GM19438 (cell line): Measurements from ENCODE around the gene TLK2.

Experiments
- ATAC-seq: cut with Tn5 transposase; IDR thresholded peaks from one replicate; pipeline ENCODE4 v1.9.1; 2021; ENCODE audit warnings: low read depth; ENCODE audit not compliant: unreplicated experiment

TLK2 gene

DNA sequence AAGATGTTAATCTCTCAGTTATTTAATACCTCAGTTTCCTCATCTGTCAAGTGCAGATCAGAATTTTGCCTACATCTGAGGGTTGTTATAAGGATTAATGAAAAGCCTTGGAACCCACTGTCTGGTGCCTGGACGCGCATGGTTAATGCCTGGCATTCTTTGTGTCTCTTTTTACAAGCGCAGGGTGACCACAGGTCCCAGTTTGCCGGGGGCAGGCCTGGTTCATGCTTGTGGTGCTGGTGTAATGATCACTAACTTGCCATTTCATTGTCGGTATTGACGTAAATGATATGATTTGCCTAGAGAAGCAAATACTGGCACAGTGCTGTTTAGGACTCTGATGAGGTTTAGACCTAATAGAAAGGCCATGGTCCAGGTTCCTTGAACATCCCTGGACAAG is 172.0 kb downstream of the TLK2 start:
- ATAC-seq = no peak

DNA sequence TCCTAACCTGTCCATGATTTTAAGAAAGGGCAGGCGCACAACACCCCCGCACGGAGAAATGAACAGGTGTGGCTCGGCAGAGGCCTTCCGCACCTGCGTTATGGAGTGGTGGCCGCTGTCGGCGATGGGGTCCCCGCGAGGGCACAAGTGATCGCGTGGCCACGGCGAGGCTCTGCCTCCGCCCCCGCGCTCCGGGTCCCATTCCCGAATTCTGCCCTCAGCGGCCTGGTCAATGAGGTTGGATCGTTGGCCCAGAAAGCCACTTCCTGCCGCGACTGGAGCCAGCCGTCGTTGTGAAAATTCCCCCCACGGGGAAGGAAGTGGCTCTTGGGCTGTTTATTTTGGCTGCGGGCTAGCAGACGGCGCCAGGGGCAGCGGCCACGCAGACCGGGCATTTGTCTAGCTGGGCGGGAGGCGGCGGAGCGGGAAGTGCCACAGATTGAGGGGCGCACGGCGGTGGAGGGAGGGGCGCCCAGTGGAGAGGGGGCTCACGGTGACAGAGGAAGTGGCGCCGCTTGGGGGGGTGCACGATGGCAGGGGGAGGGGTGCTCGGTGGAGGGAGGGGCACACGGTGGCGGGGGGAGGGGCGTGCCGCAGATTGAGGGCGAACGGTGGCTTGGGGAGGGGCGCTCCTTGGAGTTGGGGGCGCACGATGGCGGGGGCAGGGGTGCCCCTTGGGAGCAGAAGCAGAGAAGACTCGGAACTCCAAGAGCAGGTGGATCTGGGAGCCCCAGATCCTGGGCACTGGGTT is 173.8 kb downstream of the TLK2 start:
- no peak for ATAC-seq

DNA sequence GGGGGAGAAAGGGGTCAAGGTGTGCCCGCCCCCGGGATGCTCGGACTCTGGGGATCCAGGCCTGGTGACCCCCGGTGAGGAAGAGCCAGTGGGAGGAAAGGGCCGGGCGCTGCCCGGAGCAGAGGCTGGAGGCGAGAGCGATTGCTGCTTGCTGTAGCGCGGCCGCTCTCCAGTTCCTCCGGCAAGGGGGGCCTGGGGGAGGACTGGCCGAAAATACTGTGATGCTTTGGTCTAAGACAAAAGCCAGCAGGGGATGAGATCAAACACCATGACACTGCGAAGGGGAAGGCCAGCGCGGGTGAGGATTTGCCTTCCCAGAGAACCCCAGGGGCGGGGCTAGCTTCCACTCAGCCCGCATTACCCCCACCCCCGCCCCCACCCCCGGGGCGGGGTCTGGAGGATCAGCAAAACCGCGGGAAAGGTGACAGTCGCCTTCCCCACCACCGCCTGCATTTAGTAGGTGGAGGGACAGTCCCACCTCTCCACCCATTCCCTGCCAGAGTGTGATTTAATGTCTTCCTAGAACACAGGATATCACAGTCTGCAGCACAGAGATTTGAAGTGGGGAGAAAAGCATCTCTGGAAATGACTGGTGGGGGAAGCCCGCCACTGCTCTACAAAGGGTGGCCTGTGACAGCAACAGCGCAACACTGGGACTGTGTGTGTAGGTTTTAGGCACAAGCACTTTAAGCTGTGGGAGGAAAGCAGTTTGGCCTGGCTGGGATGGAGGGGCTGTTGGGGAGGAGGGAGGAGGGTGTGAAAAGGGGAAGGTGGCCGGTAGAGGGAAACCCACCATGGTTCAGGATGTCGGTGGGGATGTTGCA is 174.6 kb downstream of the TLK2 start:
- ATAC-seq = peak; percentile 75

DNA sequence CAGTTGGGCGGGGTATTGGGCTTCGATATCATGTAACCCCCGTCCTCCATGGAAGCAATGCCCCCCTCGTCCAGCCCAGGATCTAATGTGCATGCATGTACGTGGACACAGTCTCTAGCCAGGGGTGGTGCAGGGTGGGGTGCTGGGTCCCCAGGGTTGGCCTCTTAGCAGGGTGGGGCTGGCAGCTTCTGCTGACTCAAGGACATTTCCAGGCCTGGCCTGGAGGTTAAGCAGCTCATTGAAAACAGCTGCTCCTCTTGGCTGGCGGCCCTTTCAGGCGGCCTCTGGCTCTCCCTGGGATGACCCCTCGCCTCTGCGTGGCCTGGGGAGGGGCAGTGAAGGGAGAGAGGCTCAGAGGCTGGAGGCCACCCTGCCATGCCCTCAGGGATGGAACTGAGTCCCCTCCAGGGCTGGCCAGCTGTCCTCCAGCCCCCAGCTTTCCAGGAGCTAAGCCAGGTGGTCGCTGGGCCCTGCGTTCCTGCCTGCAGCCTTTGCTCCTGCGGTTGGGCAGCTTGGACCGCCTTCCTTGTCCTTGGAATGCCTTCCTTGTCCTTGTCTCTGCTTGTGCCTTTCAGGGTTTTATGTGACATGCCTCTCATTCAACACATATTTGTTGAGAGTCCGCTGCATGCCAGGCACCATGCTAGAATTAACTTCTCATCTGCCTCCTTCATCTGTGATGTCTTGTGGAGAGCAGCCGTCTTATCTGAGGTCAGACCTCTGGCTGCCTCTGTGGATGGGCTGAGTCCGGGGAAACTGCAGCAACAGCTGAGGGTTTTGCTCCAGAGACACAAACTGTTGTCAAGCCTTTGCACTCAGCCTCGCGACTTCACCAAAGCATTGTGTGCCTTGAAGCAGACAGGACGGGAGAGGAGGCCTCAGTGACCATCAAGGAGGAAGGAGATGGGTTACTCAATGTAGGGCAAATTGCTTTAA is 175.5 kb downstream of the TLK2 start:
- ATAC-seq = no peak

DNA sequence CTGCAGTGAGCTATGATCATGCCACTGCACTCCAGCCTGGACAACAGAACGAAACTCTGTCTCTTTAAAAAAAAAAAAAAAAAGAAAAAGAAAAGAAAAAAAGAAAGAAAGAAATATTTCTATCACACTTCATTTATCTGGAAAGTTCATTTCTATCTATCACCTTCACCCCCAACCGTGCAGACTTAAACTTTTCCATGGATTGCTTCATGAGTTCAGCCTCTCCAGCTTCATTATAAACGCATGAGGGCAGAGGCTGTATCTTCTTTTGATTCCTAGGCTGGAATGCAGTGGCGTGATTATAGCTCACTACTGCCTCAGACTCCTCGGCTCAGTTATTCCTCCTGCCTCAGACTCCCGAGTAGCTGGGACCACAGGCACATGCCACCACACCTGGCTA is 177.0 kb downstream of the TLK2 start:
- no peak for ATAC-seq

DNA sequence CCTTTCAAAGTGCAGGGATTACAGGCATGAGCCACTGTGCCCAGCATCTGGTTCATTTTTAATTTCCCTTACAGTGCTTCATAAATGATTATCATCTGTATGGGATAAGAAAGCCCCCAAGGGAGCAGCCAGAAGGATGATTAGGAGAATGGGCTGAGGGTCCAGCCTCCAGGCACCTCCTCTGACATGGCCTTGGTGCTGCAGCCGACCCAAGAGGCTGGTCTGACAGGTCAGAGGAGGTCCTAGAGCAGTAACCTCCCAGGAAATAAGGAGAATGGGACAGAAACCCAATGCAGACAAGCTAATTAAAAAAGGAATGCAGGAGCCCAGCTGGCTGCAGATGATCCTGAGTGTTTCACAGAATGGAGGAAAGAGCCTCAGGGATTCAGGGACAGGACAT is 177.8 kb downstream of the TLK2 start:
- no peak for ATAC-seq

DNA sequence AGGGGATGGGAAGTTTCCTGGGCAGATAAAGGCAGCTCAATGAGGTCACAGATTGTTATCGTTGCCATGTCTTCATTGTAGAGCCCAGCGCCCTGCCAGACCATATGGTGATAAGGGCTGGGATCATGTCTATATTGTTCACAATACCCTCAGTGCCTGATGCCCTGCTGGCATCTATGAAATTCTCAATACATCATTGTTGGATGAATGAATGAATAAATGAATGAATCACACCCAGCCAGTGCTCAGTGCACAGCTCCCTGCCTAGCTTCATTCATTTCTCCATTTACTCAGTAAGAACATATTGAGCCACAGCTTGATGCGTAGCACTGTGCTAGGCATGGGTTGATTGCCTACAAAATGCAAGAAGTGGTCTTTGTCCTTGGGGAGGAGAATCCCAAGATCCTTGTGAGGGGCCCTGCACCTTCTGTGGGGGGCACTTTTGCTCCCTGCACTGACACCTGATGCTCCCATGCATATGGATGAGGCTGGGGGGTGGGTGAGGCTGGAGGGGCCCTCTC is 178.6 kb downstream of the TLK2 start:
- ATAC-seq = no peak

DNA sequence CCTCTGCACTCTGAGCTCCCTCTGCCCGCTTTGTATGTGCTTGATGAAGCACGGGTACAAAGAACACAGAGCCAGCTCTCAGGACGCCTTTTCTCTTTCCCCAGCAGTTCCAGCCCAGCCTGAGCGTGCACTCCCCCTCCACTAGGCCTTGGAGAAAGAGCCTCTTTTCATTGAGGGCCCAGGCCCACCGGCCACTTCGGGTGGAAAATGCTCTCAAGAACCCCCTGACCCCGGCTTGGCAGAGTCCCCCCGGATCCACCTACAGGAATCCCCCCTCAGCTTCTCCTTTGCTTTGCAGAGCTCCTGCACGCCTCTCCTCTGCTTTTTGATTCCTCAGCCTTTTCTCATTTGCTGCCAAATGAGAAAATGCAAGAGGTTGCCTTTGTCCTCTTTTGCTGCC is 179.1 kb downstream of the TLK2 start:
- ATAC-seq = no peak

DNA sequence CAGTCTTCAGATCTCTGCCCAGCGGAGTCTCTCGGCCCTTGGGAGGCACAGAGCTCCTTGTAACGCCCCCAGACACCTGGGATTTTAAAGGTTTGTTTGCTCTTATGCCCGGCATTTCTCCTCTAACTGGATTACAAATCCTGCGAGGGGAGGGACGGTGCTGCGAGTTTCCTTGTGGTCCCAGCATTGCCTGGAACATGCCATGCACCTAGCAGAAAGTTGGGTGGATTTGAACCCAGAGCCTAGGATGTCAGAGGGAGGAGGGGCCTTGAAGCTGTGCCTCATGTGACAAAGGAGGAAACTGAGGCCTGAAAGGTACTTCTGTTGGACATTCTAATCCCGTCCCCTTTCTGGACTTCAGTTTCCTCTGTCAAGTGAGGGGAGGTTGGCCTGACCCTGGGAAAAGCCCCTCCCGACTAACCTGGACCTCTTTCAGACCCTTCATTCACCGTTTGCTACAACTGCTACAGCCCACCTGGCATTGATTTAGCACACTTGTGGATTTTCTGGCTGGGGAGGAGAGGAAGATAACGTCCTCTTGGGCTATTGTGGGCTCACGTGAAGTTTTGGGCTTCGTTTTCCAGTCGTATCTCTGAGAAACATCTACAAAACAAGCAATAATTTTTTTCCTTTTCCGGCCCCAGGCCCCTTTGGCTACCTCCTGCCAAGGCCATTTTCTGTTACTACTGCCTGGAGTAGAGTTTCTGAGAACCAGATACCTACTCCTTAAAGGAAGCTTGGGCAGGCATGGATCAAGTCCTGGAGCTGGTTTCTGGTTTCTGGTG is 179.7 kb downstream of the TLK2 start:
- no peak for ATAC-seq

DNA sequence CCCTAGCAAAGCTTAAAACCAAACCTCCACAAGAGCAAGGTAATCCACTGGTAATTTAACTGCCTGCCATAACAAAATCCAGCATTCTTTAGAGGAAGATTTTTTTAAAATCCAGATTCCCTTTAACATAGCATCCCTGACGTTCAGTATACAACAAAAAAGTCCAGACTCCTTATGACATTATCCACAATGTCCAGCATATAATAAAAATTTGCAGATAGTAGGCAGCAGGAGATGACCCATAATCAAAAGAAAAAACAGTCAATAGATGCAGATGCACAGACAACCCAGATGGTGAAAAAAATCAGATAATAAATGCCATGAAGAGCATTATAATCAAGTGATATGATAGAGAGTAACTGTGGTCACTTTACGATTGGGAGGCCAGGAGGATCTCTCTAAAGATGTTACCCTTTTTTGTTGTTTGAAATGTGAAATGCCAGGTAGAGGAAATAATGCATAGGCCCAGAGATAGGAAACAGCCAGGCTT is 182.0 kb downstream of the TLK2 start:
- ATAC-seq = no peak

DNA sequence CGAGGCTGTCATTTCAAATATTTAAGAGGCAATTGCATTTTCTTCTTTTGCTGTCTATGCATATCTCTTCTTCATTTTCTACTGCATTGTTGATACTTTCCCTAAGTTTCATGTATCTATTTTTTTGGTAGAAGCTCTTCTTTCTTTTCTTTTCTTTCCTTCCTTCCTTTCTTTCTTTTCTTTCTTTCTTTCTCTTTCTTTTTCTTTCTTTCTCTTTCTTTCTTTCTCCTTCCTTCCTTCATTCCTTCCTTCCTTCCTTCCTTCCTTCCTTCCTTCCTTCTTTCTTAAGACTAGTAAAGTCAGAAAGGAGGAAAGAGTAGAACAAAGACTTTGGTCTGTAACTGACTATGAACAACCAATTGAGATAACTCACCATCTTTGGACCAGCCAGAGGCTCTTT is 182.7 kb downstream of the TLK2 start:
- ATAC-seq = no peak

DNA sequence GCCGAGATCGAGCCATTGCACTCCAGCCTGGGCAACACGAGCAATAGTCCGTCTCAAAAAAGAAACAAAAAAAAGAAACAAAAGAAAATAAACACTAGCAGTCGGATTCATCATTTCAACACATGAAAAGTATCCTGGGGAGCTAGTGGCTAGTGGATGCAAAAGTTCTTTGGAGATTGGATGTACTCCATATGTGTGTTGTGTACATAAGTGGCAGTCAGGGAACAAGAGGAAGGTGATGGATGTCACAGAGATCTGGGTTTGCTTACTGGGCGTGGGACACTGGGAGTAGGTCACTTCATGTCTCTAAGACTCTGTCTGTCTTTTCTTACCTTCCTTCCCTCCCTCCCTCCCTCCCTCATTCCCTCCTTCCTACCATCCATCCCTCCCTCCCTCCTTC is 184.2 kb downstream of the TLK2 start:
- no peak for ATAC-seq
